ENCODE data around the gene SUPT3H. TPM values are rescaled to one million over a fixed set of nuclear protein-coding genes. Genes with fewer than 3 reads are reported as not detected.

The SUPT3H gene
- total and polyA plus RNA-seq, 2 of the 8 experiments (the other 6 are each of a cell fraction or from before 2014, with no cell fraction given), result 18.8 to 23.0 TPM

DNA sequence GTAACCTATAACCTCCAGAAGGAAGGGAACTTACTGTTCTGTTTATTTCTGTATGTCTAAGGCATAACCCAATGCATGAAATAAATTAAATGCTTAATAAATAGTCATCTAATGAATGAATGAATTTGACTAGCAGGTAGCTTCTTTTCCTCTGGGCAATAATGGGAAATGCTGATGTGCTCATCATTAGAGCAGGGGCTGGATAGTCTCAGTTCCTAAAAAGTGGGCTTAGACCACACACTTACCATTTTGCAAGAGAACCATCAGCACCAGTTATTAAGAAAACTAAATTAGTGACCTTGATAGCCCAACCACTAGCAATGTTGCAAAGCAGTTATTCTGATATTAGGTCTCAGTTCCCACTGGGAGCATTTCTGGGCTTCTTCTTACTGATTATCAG, 540.5 kb downstream of the SUPT3H start:
- no peak overlapping the region for H2BK12ac ChIP-seq (ENCODE audit: low read depth, low read length)
- FAIRE-seq (no peak), DNase-seq (ENCODE audit: low read depth in 1 of 2, low spot score in 2 of 2) (no peak)
- no peak overlapping the region for H3K4me3 ChIP-seq (ENCODE audit: extremely low read depth in 1 of 4, insufficient read depth in 2 of 4, low read depth in 3 of 4, low read length in 4 of 4)
- ChIA-PET CTCF (ENCODE audit: partially characterized antibody) (interaction anchor here (1.1 kb wide), 1 partner anchor 184 kb away, joined by 3 read pairs; no protein-coding TSS in a partner anchor), POLR2A (ENCODE audit: partially characterized antibody) (no interaction called here)
- no peak overlapping the region for H3K9ac ChIP-seq (replicated peaks in 1 of 4; ENCODE audit: extremely low read depth in 1 of 4, low read depth in 3 of 4, low read length in 3 of 4)
- H2BK120ac ChIP-seq (replicated peaks; ENCODE audit: low read depth, low read length), result no peak overlapping the region
- H3K4ac ChIP-seq (replicated peaks; ENCODE audit: insufficient read length, low read depth, low read length), result no peak overlapping the region
- H3K4me2 ChIP-seq (ENCODE audit: insufficient read depth in 1 of 2, low read depth in 2 of 2, low read length in 2 of 2), result no peak overlapping the region
- H3K14ac ChIP-seq (ENCODE audit: insufficient read length), result no peak overlapping the region
- no peak overlapping the region for H4K8ac ChIP-seq (ENCODE audit: extremely low read depth, insufficient read depth, low read length)
- no peak overlapping the region for H2BK20ac ChIP-seq (ENCODE audit: low read length)
- H3K27me3 ChIP-seq (replicated peaks in 1 of 4; ENCODE audit: control insufficient read depth in 3 of 4, extremely low read depth in 1 of 4, insufficient read depth in 3 of 4, low read length in 3 of 4), result no peaks in the 10 kb centered on the region
- H4K5ac ChIP-seq (ENCODE audit: insufficient read length, low read depth, low read length), result no peak overlapping the region
- no peak overlapping the region for H3K23ac ChIP-seq (ENCODE audit: insufficient read length)
- H3K79me1 ChIP-seq (ENCODE audit: low read depth, low read length), result no peaks in the 10 kb centered on the region
- no peaks in the 10 kb centered on the region for H4K20me1 ChIP-seq (replicated peaks in 1 of 2; ENCODE audit: control insufficient read depth in 1 of 2, insufficient read depth in 2 of 2, low read length in 2 of 2)
- H2BK15ac ChIP-seq (ENCODE audit: low read length), result no peak overlapping the region
- H3K18ac ChIP-seq (ENCODE audit: extremely low read depth, low read length), result no peak overlapping the region
- H3K9me3 ChIP-seq (ENCODE audit: insufficient read depth in 2 of 2, low read depth in 1 of 2, low read length in 1 of 2), result no peaks in the 10 kb centered on the region
- H4K91ac ChIP-seq (replicated peaks; ENCODE audit: insufficient read length, low read length), result no peak overlapping the region
- H3K56ac ChIP-seq (replicated peaks; ENCODE audit: insufficient read length, low read depth, low read length), result no peak overlapping the region
- H3K36me3 ChIP-seq (ENCODE audit: control insufficient read depth in 2 of 4, insufficient read depth in 4 of 4, low read length in 3 of 4), result no peaks in the 10 kb centered on the region
- H3K79me2 ChIP-seq (ENCODE audit: control insufficient read depth in 1 of 2, insufficient read depth in 2 of 2, low read length in 2 of 2), result no peaks in the 10 kb centered on the region
- H3K4me1 ChIP-seq (replicated peaks in 1 of 4; ENCODE audit: control insufficient read depth in 3 of 4, insufficient read depth in 4 of 4, low read length in 3 of 4), result peaks cover 0 to 2% (median 0%) of the 10 kb centered on the region in 4 experiments; a peak in 2 of 7 replicates
- H3K27ac ChIP-seq (ENCODE audit: low read depth, low read length), result no peak overlapping the region
- no peaks in the 10 kb centered on the region for H3K23me2 ChIP-seq (ENCODE audit: low read depth, low read length)
- H2AK5ac ChIP-seq (ENCODE audit: low read depth, low read length), result no peak overlapping the region
- no peak overlapping the region for H2AFZ ChIP-seq (ENCODE audit: low read length)
- H2BK5ac ChIP-seq (ENCODE audit: low read depth, low read length), result no peak overlapping the region
- TF ChIP-seq BACH1 (IDR thresholded peaks at IDR 0.05; ENCODE audit: low read length), result no peak
- no peak for TF ChIP-seq KDM4A (IDR thresholded peaks at IDR 0.05; ENCODE audit: low read depth, low read length, severe bottlenecking)
- TF ChIP-seq CBX8 (IDR thresholded peaks at IDR 0.05; ENCODE audit: borderline replicate concordance, low read depth, low read length), result no peak
- TF ChIP-seq RXRA (IDR thresholded peaks at IDR 0.05; ENCODE audit: insufficient read depth, low read depth, low read length), result no peak
